ENCODE measurements around the gene ACAD9. TPM values are rescaled to one million over a fixed set of nuclear protein-coding genes. Genes with fewer than 3 reads are reported as not detected.

ACAD9 gene
- total and polyA plus RNA-seq, 2 donors (not counting 1 experiment from before 2014, with no cell fraction given), result 33.6 to 57.6 TPM

DNA sequence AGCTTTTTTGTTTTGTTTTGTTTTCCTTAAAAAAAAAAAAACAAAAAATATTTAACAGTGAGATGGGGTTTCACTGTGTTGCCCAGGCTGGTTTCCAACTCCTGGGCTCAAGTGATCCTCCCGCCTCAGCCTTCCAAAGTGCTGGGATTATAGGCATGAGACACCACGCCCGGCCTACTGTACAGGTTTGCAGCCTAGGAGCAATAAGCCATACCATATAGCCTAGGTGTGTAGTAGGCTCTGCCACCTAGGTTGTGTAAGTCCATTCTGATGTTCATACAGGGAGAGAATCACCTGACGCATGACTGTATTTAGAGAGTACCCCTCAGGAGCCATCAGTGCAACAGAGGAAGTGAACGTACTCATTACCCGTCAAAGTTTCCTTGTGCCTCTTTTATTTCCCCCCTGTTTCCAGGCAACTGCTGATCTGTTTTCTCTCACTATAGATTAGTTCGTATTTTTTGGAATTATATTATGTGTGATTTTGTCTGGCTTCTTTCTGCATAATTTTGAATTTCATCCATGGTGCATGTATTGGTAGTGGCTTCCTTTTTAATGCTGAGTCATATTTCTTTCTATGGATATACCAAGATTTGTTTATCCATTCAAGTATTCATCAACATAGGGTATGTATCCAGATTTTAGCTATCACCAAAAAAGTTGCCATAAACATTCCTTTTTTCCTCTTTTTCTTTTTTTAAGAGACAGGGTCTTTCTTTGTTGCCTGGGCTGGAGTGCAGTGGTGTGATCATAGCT lies 9.9 kb downstream of the ACAD9 start:
- H3K4me3 Mint-ChIP-seq, result no peak overlapping the region
- H3K27me3 Mint-ChIP-seq, result no peaks in the 10 kb centered on the region
- WGBS (ENCODE audit: insufficient coverage), result 100% methylated on average over 5 of the region's 7 CpGs
- no peak overlapping the region for H3K27ac Mint-ChIP-seq
- Histone ChIP-seq H3K36me3 (replicated peaks in 1 of 2; ENCODE audit: control extremely low read depth in 1 of 2, control insufficient read depth in 1 of 2, extremely low read depth in 1 of 2, insufficient read depth in 2 of 2, low read length in 1 of 2) (peaks cover 0 to 37% of the 10 kb centered on the region in 2 experiments), H3K79me2 (ENCODE audit: control insufficient read depth, insufficient read depth, low read length) (peaks cover 16% of the 10 kb centered on the region), H3K4me2 (replicated peaks; ENCODE audit: low read depth, low read length, poor library complexity, severe bottlenecking) (no peak overlapping the region), H3K9ac (ENCODE audit: low read length) (no peak overlapping the region), H3K9me3 (ENCODE audit: control extremely low read depth in 1 of 3, control insufficient read depth in 2 of 3, insufficient read depth in 1 of 3, low read length in 2 of 3) (no peaks in the 10 kb centered on the region), H4K20me1 (ENCODE audit: control insufficient read depth, insufficient read depth, low read length, poor library complexity, severe bottlenecking) (no peaks in the 10 kb centered on the region), H2AFZ (ENCODE audit: insufficient read depth, low read depth, low read length, poor library complexity, severe bottlenecking) (no peak overlapping the region), H3K27ac (ENCODE audit: low read length in 2 of 2) (no peak overlapping the region), H3K4me3 (ENCODE audit: control extremely low read depth in 1 of 5, extremely low read depth in 1 of 5, insufficient read depth in 1 of 5, low read depth in 2 of 5, low read length in 4 of 5) (no peak overlapping the region), H3K27me3 (replicated peaks in 1 of 4; ENCODE audit: control extremely low read depth in 1 of 4, control insufficient read depth in 3 of 4, insufficient read depth in 4 of 4, low read length in 3 of 4) (no peaks in the 10 kb centered on the region), H3K4me1 (ENCODE audit: control insufficient read depth in 2 of 2, insufficient read depth in 2 of 2, low read length in 2 of 2) (no peaks in the 10 kb centered on the region)
- DNase-seq (no peak), ATAC-seq (ENCODE audit: low read depth) (no peak)
- ChIA-PET CTCF (interaction anchor here (2.0 kb wide), 1 partner anchor 81 kb away, joined by 5 read pairs; no protein-coding TSS in a partner anchor), POLR2A (no interaction called here)
- no peaks in the 10 kb centered on the region for H3K4me1 Mint-ChIP-seq
- intact Hi-C loops (cut with micrococcal nuclease), result no loop called here
- no peaks in the 10 kb centered on the region for H3K9me3 Mint-ChIP-seq (ENCODE audit: insufficient read depth)
- TF ChIP-seq, protein P1, sequence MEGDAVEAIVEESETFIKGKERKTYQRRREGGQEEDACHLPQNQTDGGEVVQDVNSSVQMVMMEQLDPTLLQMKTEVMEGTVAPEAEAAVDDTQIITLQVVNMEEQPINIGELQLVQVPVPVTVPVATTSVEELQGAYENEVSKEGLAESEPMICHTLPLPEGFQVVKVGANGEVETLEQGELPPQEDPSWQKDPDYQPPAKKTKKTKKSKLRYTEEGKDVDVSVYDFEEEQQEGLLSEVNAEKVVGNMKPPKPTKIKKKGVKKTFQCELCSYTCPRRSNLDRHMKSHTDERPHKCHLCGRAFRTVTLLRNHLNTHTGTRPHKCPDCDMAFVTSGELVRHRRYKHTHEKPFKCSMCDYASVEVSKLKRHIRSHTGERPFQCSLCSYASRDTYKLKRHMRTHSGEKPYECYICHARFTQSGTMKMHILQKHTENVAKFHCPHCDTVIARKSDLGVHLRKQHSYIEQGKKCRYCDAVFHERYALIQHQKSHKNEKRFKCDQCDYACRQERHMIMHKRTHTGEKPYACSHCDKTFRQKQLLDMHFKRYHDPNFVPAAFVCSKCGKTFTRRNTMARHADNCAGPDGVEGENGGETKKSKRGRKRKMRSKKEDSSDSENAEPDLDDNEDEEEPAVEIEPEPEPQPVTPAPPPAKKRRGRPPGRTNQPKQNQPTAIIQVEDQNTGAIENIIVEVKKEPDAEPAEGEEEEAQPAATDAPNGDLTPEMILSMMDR (IDR thresholded peaks at IDR 0.05), result no peak
- no peak for TF ChIP-seq EZH2 (IDR thresholded peaks at IDR 0.05; ENCODE audit: borderline replicate concordance, insufficient read depth, low read depth, low read length, poor library complexity, severe bottlenecking)

Measured in B cell (primary cell).